CD14-positive monocyte (primary cell): Measurements from ENCODE around the gene LDLRAD2. TPM values are rescaled to one million over a fixed set of nuclear protein-coding genes. Genes with fewer than 3 reads are reported as not detected.

Source experiments
- DNase-seq, 3 donors: peaks; one replicate each; pipeline ENCODE4 v3.0.0-alpha.2; 2011 to 2022
- H2AFZ ChIP-seq: 2 replicates; pipeline ENCODE4 v1.6.0; 2012; ENCODE audit warnings: mild to moderate bottlenecking, low read depth, low read length, inconsistent platforms; ENCODE audit not compliant: insufficient read depth, poor library complexity, severe bottlenecking
- H3K27ac ChIP-seq, 2 donors: 1 replicate in 1 of 2; 2 replicates in 1 of 2; pipeline ENCODE4 v1.5.1; 2012 to 2013; ENCODE audit warnings: low read length in 2 of 2, control low read depth in 1 of 2, inconsistent platforms in 1 of 2, low read depth in 1 of 2, mild to moderate bottlenecking in 1 of 2
- H3K27me3 ChIP-seq, 2 donors: one replicate each; pipeline versions ENCODE4 v1.6.0 to v1.6.1; 2011 to 2013; ENCODE audit warnings: low read length in 2 of 2; ENCODE audit not compliant: control insufficient read depth in 2 of 2, insufficient read depth in 2 of 2
- H3K36me3 ChIP-seq, 2 donors: replicated peaks in 1 of 2; 1 replicate in 1 of 2; 2 replicates in 1 of 2; pipeline versions ENCODE4 v1.5.1 to v1.6.1; 2012 to 2013; ENCODE audit warnings: low read length in 2 of 2, control low read depth in 1 of 2, inconsistent platforms in 1 of 2, mild to moderate bottlenecking in 1 of 2; ENCODE audit not compliant: insufficient read depth in 2 of 2, control insufficient read depth in 1 of 2
- H3K4me1 ChIP-seq, 2 donors: 1 replicate in 1 of 2; 2 replicates in 1 of 2; pipeline versions ENCODE4 v1.5.1 to v1.6.1; 2012 to 2013; ENCODE audit warnings: low read length in 2 of 2, control low read depth in 1 of 2, inconsistent platforms in 1 of 2, mild to moderate bottlenecking in 1 of 2, moderate library complexity in 1 of 2; ENCODE audit not compliant: insufficient read depth in 2 of 2, control insufficient read depth in 1 of 2
- H3K4me2 ChIP-seq: replicated peaks from 2 replicates; pipeline ENCODE3; 2012; ENCODE audit warnings: low read length, moderate library complexity, mild to moderate bottlenecking; ENCODE audit not compliant: poor library complexity, severe bottlenecking; ENCODE audit errors: extremely low read depth
- H3K4me3 ChIP-seq, 3 experiments: fragments of 200-600 bp in 1 of 3; sonication (generic) in 1 of 3; replicated peaks in 1 of 3; 1 replicate in 2 of 3; 2 replicates in 1 of 3; pipeline ENCODE4 v1.5.1; 2011 to 2013; ENCODE audit warnings: low read length in 3 of 3, mild to moderate bottlenecking in 3 of 3, control low read depth in 2 of 3, low read depth in 2 of 3, inconsistent platforms in 1 of 3, moderate library complexity in 1 of 3
- H3K79me2 ChIP-seq: 2 replicates; pipeline ENCODE4 v1.6.0; 2012; ENCODE audit warnings: mild to moderate bottlenecking, control low read depth, inconsistent platforms, low read length, moderate library complexity; ENCODE audit not compliant: insufficient read depth
- H3K9ac ChIP-seq: 2 replicates; pipeline ENCODE4 v1.6.0; 2017; ENCODE audit warnings: low read length, mild to moderate bottlenecking; ENCODE audit not compliant: insufficient read depth, poor library complexity, severe bottlenecking
- H3K9me3 ChIP-seq, 2 donors: replicated peaks in 1 of 2; 1 replicate in 1 of 2; 2 replicates in 1 of 2; pipeline versions ENCODE4 v1.5.1 to v1.6.1; 2012 to 2013; ENCODE audit warnings: low read length in 2 of 2, control low read depth in 1 of 2; ENCODE audit not compliant: control insufficient read depth in 1 of 2, insufficient read depth in 1 of 2
- H4K20me1 ChIP-seq: 2 replicates; pipeline ENCODE4 v1.6.0; 2012; ENCODE audit warnings: mild to moderate bottlenecking, low read length, control low read depth, moderate library complexity; ENCODE audit not compliant: insufficient read depth
- H3K27ac Mint-ChIP-seq, 7 donors: one replicate each; pipeline ENCODE4 v1.8.0; 2020; ENCODE audit warnings: mild to moderate bottlenecking in 7 of 7, mixed read lengths in 7 of 7, moderate library complexity in 6 of 7, inconsistent platforms in 2 of 7
- H3K27me3 Mint-ChIP-seq, 3 donors: one replicate each; pipeline ENCODE4 v1.8.0; 2021 to 2022; ENCODE audit warnings: low read depth in 3 of 3, mild to moderate bottlenecking in 3 of 3, mixed read lengths in 3 of 3, moderate library complexity in 3 of 3, inconsistent platforms in 1 of 3
- H3K36me3 Mint-ChIP-seq, 2 donors: one replicate each; pipeline ENCODE4 v1.8.0; 2020; ENCODE audit warnings: mixed read lengths in 2 of 2, inconsistent platforms in 1 of 2, mild to moderate bottlenecking in 1 of 2
- H3K4me1 Mint-ChIP-seq: one replicate; pipeline ENCODE4 v1.8.0; 2020; ENCODE audit warnings: mild to moderate bottlenecking, mixed read lengths
- H3K4me3 Mint-ChIP-seq, 2 donors: one replicate each; pipeline ENCODE4 v1.8.0; 2020; ENCODE audit warnings: mild to moderate bottlenecking in 2 of 2, mixed read lengths in 2 of 2, moderate library complexity in 1 of 2
- H3K9me3 Mint-ChIP-seq, 7 donors: one replicate each; pipeline ENCODE4 v1.8.0; 2020 to 2022; ENCODE audit warnings: mixed read lengths in 7 of 7, mild to moderate bottlenecking in 6 of 7, moderate library complexity in 6 of 7, inconsistent platforms in 2 of 7
- CTCF ChIP-seq: fragments of 200-600 bp; IDR thresholded peaks from one replicate; pipeline ENCODE4 v1.8.0; 2022; ENCODE audit warnings: antibody characterized with exemption, mild to moderate bottlenecking
- WGBS: methylation state at CpG from one replicate; pipeline ENCODE4 v1.1.5; 2013; ENCODE audit warnings: missing lambda C conversion rate; ENCODE audit not compliant: insufficient coverage; 5-methylcytosine and 5-hydroxymethylcytosine counted together
- intact Hi-C, 2 donors: fragments of 100-400 bp; cut with micrococcal nuclease; formaldehyde crosslinking; loops; one replicate each; pipeline versions ENCODE4 v1.15.0 to v1.15.1; 2023
- polyA plus RNA-seq, 3 donors: library from polyadenylated mRNA; depleted of rRNA in 1 of 3; unstranded in 2 of 3; stranded (reverse) in 1 of 3; fragments of 300-500 nt in 2 of 3; fragments of >200 nt in 1 of 3; fragmentation: Illumina TruSeq in 2 of 3; gene quantifications; 1 replicate in 2 of 3; 2 replicates in 1 of 3; pipeline ENCODE4 v1.2.3, GENCODE V29; 2012 to 2021

The LDLRAD2 gene
- polyA plus RNA-seq, 3 donors, result 0.63 TPM; not detected in 2

- H3K27ac Mint-ChIP-seq, result no peak overlapping the region
- H3K9me3 ChIP-seq, result no peaks in the 10 kb centered on the region
- WGBS, result 95% methylated on average over 11 of the region's 11 CpGs
Observed at GRCh38 chr1:21843996-21844395, 31.9 kb downstream of the LDLRAD2 start.

GRCh38 chr1:21845646-21846641 is 33.9 kb downstream of the LDLRAD2 start:
- H3K4me1 Mint-ChIP-seq, result no peaks in the 10 kb centered on the region
- no peak overlapping the region for H3K4me2 ChIP-seq
- H2AFZ ChIP-seq, result no peak overlapping the region
- no peaks in the 10 kb centered on the region for H3K36me3 Mint-ChIP-seq
- no peaks in the 10 kb centered on the region for H3K9me3 Mint-ChIP-seq
- no peaks in the 10 kb centered on the region for H3K4me1 ChIP-seq
- H3K79me2 ChIP-seq, result no peaks in the 10 kb centered on the region
- no peak overlapping the region for H3K4me3 ChIP-seq
- WGBS, result 97% methylated on average over 22 of the region's 33 CpGs
- H3K9ac ChIP-seq, result no peak overlapping the region
- no peak overlapping the region for H3K27ac Mint-ChIP-seq
- H4K20me1 ChIP-seq, result no peaks in the 10 kb centered on the region
- no peak overlapping the region for H3K27ac ChIP-seq
- DNase-seq, result no peak
- TF ChIP-seq CTCF, result no peak
- no peak overlapping the region for H3K4me3 Mint-ChIP-seq
- no peaks in the 10 kb centered on the region for H3K9me3 ChIP-seq
- no peaks in the 10 kb centered on the region for H3K36me3 ChIP-seq
- intact Hi-C loops, result no loop called here
- no peaks in the 10 kb centered on the region for H3K27me3 ChIP-seq
- H3K27me3 Mint-ChIP-seq, result peaks cover 0 to 3% (median under 1%) of the 10 kb centered on the region in 3 donors

More at GRCh38 chr1:21843996-21844395, 31.9 kb downstream of the LDLRAD2 start:
- H3K9me3 Mint-ChIP-seq, result no peaks in the 10 kb centered on the region
- H2AFZ ChIP-seq, result no peak overlapping the region
- no peaks in the 10 kb centered on the region for H3K36me3 ChIP-seq
- H3K36me3 Mint-ChIP-seq, result no peaks in the 10 kb centered on the region
- no peaks in the 10 kb centered on the region for H3K27me3 ChIP-seq
- H3K27me3 Mint-ChIP-seq, result peaks cover 0 to 4% (median 2%) of the 10 kb centered on the region in 3 donors
- H4K20me1 ChIP-seq, result no peaks in the 10 kb centered on the region
- no peaks in the 10 kb centered on the region for H3K4me1 ChIP-seq
- no peak overlapping the region for H3K9ac ChIP-seq
- no peak overlapping the region for H3K4me3 ChIP-seq
- H3K27ac ChIP-seq, result no peak overlapping the region
- TF ChIP-seq CTCF, result no peak
- H3K4me3 Mint-ChIP-seq, result no peak overlapping the region
- H3K4me2 ChIP-seq, result no peak overlapping the region
- DNase-seq, result no peak
- intact Hi-C loops, result no loop called here
- H3K4me1 Mint-ChIP-seq, result no peaks in the 10 kb centered on the region
- no peaks in the 10 kb centered on the region for H3K79me2 ChIP-seq
